HepG2 (cell line): ENCODE results near the gene EMC1. TPM values are rescaled to one million over a fixed set of nuclear protein-coding genes. Genes with fewer than 3 reads are reported as not detected.

Experiments used
- ELF4 ChIP-seq: sonication (generic); formaldehyde crosslinking; IDR thresholded peaks from 2 replicates; pipeline ENCODE4 v1.5.0; 2020; ENCODE audit warnings: missing genetic modification reagents, mild to moderate bottlenecking, moderate library complexity, borderline replicate concordance
- MEF2D ChIP-seq: sonication (generic); formaldehyde crosslinking; IDR thresholded peaks from 2 replicates; pipeline ENCODE4 v1.5.1; 2020; ENCODE audit warnings: mild to moderate bottlenecking, missing genetic modification reagents
- MLLT10 ChIP-seq: sonication (generic); formaldehyde crosslinking; IDR thresholded peaks from 2 replicates; pipeline ENCODE4 v1.4.0; 2020; ENCODE audit warnings: missing genetic modification reagents
- NCOA2 ChIP-seq: sonication (generic); formaldehyde crosslinking; IDR thresholded peaks from 2 replicates; pipeline ENCODE4 v1.8.0; 2022; ENCODE audit warnings: inconsistent platforms
- NCOR1 ChIP-seq: fragments of 200-600 bp; sonication (generic); IDR thresholded peaks from 2 replicates; pipeline ENCODE4 v1.7.0; 2017; ENCODE audit warnings: antibody characterized with exemption, low read length, borderline replicate concordance
- NFRKB ChIP-seq: fragments of 450-650 bp; IDR thresholded peaks from 2 replicates; pipeline ENCODE4 v1.6.1; 2017
- PAWR ChIP-seq: sonication (generic); formaldehyde crosslinking; IDR thresholded peaks from 2 replicates; pipeline ENCODE4 v1.4.0; 2020; ENCODE audit warnings: missing genetic modification reagents, mild to moderate bottlenecking, borderline replicate concordance
- PHF8 ChIP-seq: sonication (generic); formaldehyde crosslinking; IDR thresholded peaks from 2 replicates; pipeline ENCODE4 v1.5.0; 2020; ENCODE audit warnings: missing genetic modification reagents
- RAD51 ChIP-seq: fragments of 450-650 bp; IDR thresholded peaks from 2 replicates; pipeline ENCODE4 v1.6.1; 2016; ENCODE audit warnings: borderline replicate concordance
- RARG ChIP-seq: sonication (generic); formaldehyde crosslinking; IDR thresholded peaks from 2 replicates; pipeline ENCODE4 v1.4.0; 2020; ENCODE audit warnings: low read depth, mild to moderate bottlenecking, missing genetic modification reagents
- SRF ChIP-seq: IDR thresholded peaks from 2 replicates; pipeline ENCODE4 v1.6.1; 2011; ENCODE audit warnings: mild to moderate bottlenecking, low read depth, low read length, moderate library complexity
- ZFP37 ChIP-seq: sonication (generic); formaldehyde crosslinking; IDR thresholded peaks from 2 replicates; pipeline ENCODE4 v1.4.0; 2020; ENCODE audit warnings: missing genetic modification reagents, borderline replicate concordance
- ZNF253 ChIP-seq: sonication (generic); formaldehyde crosslinking; IDR thresholded peaks from 2 replicates; pipeline ENCODE4 v1.8.0; 2022; ENCODE audit warnings: mild to moderate bottlenecking, missing genetic modification reagents, borderline replicate concordance
- ZNF703 ChIP-seq: sonication (generic); formaldehyde crosslinking; IDR thresholded peaks from 2 replicates; pipeline ENCODE4 v1.5.1; 2020; ENCODE audit warnings: missing genetic modification reagents, mild to moderate bottlenecking, moderate library complexity, borderline replicate concordance
- polyA plus RNA-seq, 8 experiments: library from polyadenylated mRNA; depleted of rRNA in 3 of 8; stranded (reverse) in 7 of 8; unstranded in 1 of 8; fragments of >200 nt; fragmentation: Illumina TruSeq in 4 of 8; extraction: Trizol in 4 of 8; gene quantifications; 2 replicates each; pipeline versions ENCODE4 v1.2.1 to v1.2.3, GENCODE V29; 2011 to 2016; ENCODE audit warnings: low read depth in 4 of 8, missing spikeins in 1 of 8, mixed read lengths in 1 of 8; ENCODE audit not compliant: insufficient read depth in 1 of 8
- total RNA-seq, 5 experiments: library from RNA; depleted of rRNA; stranded (reverse); fragments of >200 nt; fragmentation: Illumina TruSeq; extraction: Trizol; gene quantifications; 2 replicates each; pipeline ENCODE4 v1.2.3, GENCODE V29; 2016; ENCODE audit warnings: low read depth in 1 of 5
- TF ChIP-seq, protein P1 (sequence below): sonication (generic); formaldehyde crosslinking; IDR thresholded peaks from 2 replicates; pipeline ENCODE4 v1.5.0; 2020; ENCODE audit warnings: mild to moderate bottlenecking, missing genetic modification reagents
- TF ChIP-seq, protein P2 (sequence below): sonication (generic); formaldehyde crosslinking; IDR thresholded peaks from 2 replicates; pipeline ENCODE4 v1.8.1; 2023; ENCODE audit warnings: missing genetic modification reagents, mild to moderate bottlenecking, borderline replicate concordance
- TF ChIP-seq, protein P3 (sequence below): sonication (generic); formaldehyde crosslinking; IDR thresholded peaks from 2 replicates; pipeline ENCODE4 v1.4.0; 2020; ENCODE audit warnings: missing genetic modification reagents
- TF ChIP-seq, protein P4 (sequence below): sonication (generic); formaldehyde crosslinking; IDR thresholded peaks from 2 replicates; pipeline ENCODE4 v1.4.0; 2020; ENCODE audit warnings: missing genetic modification reagents, borderline replicate concordance
- TF ChIP-seq, protein P5 (sequence below): sonication (generic); formaldehyde crosslinking; IDR thresholded peaks from 2 replicates; pipeline ENCODE4 v1.4.0; 2020; ENCODE audit warnings: mild to moderate bottlenecking, missing genetic modification reagents

Gene EMC1
- total and polyA plus RNA-seq, 2 of the 13 experiments (the other 11 are each of a cell fraction or from before 2014, with no cell fraction given): 38.0 to 61.3 TPM

DNA sequence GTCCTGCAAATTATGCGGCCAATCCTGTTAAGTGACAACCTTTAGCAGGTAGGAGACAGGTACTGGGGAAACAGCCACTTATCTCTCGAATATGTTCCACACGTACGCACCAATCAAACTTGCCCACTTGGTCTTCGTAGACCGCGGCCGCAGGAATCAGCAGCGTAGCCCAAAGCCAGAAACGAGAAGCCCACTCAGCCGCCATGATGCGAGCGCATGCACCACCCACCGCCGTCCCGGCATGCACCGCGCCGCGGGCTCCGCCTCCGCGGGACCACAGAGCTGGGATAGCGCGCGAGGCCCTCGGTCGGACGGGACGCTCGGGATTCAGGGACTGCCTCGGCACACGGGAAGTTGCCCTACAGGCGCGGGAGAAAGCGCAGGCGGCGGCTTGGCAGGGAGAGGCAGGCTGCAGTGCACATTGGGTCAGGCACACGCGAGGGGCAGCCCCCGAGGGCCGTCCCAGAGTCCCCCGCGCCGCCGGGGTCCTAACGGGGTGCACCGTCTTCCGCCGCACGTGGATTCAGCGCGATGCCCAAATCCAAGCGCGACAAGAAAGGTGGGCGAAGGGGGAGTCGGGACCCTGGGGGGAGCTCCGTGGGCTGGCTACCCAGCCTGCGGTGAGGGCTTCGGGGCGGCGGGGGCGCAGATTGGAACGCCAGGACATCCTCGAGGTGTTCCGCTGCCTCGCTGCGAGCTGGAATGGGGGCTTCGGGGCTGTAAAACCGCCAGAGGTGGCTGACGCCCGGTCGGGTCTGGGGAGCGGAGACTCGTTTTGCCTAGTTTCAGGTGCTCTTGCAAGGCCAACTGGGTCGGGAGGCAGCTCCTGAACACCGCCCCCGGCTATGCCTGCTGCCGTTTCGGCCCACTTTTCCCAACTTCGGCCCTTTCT lies at the start of gene EMC1, which contains the start of gene MRTO4 (continued):
- TF ChIP-seq, protein P1, sequence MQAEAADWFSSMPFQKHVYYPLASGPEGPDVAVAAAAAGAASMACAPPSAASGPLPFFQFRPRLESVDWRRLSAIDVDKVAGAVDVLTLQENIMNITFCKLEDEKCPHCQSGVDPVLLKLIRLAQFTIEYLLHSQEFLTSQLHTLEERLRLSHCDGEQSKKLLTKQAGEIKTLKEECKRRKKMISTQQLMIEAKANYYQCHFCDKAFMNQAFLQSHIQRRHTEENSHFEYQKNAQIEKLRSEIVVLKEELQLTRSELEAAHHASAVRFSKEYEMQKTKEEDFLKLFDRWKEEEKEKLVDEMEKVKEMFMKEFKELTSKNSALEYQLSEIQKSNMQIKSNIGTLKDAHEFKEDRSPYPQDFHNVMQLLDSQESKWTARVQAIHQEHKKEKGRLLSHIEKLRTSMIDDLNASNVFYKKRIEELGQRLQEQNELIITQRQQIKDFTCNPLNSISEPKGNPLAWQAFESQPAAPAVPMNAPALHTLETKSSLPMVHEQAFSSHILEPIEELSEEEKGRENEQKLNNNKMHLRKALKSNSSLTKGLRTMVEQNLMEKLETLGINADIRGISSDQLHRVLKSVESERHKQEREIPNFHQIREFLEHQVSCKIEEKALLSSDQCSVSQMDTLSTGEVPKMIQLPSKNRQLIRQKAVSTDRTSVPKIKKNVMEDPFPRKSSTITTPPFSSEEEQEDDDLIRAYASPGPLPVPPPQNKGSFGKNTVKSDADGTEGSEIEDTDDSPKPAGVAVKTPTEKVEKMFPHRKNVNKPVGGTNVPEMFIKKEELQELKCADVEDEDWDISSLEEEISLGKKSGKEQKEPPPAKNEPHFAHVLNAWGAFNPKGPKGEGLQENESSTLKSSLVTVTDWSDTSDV (CRISPR knock-in tag): peak; percentile 89
- TF ChIP-seq MLLT10 (CRISPR knock-in tag) (no peak), NCOA2 (CRISPR knock-in tag) (peak; percentile 42; the same call in 1 of the 2 replicates), ELF4 (CRISPR knock-in tag) (peak; percentile 73; the same call in 1 of the 2 replicates), PHF8 (CRISPR knock-in tag) (peak; percentile 77), NFRKB (no peak), NCOR1 (no peak), ZNF253 (no peak), MEF2D (CRISPR knock-in tag) (peak; percentile 72; the same call in 1 of the 2 replicates), RAD51 (no peak), SRF (no peak), PAWR (no peak), ZNF703 (CRISPR knock-in tag) (peak; percentile 91; the same call in 1 of the 2 replicates), ZFP37 (CRISPR knock-in tag) (no peak), RARG (CRISPR knock-in tag) (no peak)
- TF ChIP-seq, protein P2, sequence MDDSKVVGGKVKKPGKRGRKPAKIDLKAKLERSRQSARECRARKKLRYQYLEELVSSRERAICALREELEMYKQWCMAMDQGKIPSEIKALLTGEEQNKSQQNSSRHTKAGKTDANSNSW: peak; percentile 97; the same call in 1 of the 2 replicates
- TF ChIP-seq, protein P3, sequence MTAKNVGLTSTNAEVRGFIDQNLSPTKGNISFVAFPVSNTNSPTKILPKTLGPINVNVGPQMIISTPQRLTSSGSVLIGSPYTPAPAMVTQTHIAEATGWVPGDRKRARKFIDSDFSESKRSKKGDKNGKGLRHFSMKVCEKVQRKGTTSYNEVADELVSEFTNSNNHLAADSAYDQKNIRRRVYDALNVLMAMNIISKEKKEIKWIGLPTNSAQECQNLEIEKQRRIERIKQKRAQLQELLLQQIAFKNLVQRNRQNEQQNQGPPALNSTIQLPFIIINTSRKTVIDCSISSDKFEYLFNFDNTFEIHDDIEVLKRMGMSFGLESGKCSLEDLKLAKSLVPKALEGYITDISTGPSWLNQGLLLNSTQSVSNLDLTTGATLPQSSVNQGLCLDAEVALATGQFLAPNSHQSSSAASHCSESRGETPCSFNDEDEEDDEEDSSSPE (CRISPR knock-in tag): peak; percentile 86
- TF ChIP-seq, protein P4, sequence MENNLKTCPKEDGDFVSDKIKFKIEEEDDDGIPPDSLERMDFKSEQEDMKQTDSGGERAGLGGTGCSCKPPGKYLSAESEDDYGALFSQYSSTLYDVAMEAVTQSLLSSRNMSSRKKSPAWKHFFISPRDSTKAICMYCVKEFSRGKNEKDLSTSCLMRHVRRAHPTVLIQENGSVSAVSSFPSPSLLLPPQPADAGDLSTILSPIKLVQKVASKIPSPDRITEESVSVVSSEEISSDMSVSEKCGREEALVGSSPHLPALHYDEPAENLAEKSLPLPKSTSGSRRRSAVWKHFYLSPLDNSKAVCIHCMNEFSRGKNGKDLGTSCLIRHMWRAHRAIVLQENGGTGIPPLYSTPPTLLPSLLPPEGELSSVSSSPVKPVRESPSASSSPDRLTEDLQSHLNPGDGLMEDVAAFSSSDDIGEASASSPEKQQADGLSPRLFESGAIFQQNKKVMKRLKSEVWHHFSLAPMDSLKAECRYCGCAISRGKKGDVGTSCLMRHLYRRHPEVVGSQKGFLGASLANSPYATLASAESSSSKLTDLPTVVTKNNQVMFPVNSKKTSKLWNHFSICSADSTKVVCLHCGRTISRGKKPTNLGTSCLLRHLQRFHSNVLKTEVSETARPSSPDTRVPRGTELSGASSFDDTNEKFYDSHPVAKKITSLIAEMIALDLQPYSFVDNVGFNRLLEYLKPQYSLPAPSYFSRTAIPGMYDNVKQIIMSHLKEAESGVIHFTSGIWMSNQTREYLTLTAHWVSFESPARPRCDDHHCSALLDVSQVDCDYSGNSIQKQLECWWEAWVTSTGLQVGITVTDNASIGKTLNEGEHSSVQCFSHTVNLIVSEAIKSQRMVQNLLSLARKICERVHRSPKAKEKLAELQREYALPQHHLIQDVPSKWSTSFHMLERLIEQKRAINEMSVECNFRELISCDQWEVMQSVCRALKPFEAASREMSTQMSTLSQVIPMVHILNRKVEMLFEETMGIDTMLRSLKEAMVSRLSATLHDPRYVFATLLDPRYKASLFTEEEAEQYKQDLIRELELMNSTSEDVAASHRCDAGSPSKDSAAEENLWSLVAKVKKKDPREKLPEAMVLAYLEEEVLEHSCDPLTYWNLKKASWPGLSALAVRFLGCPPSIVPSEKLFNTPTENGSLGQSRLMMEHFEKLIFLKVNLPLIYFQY: no peak
- TF ChIP-seq, protein P5, sequence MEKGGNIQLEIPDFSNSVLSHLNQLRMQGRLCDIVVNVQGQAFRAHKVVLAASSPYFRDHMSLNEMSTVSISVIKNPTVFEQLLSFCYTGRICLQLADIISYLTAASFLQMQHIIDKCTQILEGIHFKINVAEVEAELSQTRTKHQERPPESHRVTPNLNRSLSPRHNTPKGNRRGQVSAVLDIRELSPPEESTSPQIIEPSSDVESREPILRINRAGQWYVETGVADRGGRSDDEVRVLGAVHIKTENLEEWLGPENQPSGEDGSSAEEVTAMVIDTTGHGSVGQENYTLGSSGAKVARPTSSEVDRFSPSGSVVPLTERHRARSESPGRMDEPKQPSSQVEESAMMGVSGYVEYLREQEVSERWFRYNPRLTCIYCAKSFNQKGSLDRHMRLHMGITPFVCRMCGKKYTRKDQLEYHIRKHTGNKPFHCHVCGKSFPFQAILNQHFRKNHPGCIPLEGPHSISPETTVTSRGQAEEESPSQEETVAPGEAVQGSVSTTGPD: no peak
